HT1080 (cell line): ENCODE measurements around the gene YPEL3. TPM values are rescaled to one million over a fixed set of nuclear protein-coding genes. Genes with fewer than 3 reads are reported as not detected.
A peak's percentile ranks its signal among the peaks of the same experiment; 100 is the strongest.

ENCODE experiments used
- DNase-seq: peaks from one replicate; pipeline ENCODE4 v3.0.0-alpha.2; 2015; ENCODE audit warnings: low read depth
- total RNA-seq: library from RNA; depleted of rRNA; stranded (reverse); fragments of >200 nt; shearing (Covaris generic); gene quantifications from 2 replicates; pipeline ENCODE4 v1.2.3, GENCODE V29; 2014

YPEL3 gene
- total RNA-seq, 1 experiment from 2014 or later, result 0.48 TPM

DNA sequence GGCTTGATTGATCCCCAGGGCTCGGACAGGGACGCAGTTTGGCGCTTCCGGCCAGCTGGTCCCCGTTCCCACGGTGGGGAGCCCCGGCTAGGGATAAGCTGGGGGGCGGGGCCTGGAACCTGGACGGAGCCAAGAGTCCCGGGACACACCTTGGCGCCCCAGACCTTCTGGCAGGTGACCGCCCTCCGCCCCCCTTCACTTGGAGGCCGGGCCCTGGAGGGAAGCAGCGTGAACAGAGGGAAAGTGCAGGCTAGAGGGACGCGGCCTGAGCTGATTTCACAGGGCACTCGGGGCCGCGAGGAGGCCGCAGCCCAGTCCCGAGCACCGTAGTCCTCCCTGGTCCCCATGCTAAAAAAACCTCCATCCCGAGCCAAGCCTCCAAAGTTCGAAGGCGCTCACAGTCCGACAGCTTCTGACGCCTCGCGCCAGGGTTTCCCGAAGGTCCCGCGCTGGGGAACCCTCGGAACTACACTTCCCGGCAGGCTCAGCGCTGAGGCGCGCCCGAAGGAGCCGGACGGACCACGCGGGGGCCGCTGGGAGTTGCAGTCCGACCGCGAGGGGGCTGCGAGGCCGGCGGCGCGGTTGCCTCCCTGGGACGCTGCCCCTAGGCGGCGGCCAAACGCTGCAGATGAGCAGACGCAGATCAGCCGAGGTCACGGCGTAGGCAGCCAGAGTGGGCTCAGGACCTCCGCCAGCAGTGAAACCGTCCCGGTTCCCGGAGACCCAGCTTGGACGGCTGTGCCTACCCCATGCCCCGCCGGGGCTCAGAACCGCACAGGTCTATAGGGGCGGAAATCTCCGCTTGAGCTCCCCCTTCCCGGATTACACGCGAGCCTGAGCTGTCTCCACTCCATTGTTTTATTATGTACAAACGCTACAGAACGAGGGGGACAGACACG, 4.3 kb downstream of the YPEL3 start, which contains the start of gene TBX6:
Gene TBX6, minus strand, starts transcription at position 451 of the 899 bp plus-strand sequence. CDS start 731 bp downstream, outside the sequence.
- DNase-seq, result peak; percentile 90

GRCh38 chr16:30090610-30091331, 5.2 kb downstream of the YPEL3 start:
- no peak for DNase-seq

DNA sequence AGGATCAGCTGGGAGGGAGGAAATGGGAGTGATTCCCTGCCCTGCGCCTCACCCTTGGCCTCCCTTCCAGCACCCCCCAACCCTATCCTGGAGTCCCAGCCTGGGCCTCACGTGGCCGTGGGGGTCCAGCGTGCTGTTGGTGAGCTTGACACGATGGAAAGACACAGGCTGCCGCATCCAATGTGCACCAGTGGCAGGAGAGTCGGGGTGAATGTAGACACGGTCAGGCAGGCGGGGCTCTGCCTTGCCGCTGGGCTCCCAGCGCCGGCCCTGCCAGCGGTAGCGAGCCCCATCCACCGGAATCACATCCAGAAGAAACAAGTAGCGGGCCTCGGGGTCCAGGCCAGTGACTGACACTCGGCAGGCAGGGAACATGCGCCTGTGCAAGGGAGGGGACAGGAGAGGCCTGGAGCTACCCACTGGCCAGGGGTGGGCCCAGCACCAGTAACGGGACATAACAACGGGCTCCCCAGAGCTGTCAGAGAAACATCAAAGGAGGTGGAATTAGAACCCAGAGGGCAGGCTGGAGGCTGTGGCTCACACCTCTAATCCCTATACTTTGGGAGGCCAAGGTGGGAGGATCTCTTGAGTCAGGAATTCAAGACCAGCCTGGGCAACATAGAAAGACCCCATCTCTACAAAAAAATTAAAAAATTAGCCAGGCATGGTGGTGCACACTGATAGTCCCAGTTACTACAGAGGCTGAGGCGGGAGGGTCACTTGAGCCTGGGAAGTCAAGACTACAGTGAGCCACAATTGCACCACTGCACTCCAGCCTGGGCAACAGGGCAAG, 7.0 kb downstream of the YPEL3 start:
- DNase-seq, result no peak

DNA sequence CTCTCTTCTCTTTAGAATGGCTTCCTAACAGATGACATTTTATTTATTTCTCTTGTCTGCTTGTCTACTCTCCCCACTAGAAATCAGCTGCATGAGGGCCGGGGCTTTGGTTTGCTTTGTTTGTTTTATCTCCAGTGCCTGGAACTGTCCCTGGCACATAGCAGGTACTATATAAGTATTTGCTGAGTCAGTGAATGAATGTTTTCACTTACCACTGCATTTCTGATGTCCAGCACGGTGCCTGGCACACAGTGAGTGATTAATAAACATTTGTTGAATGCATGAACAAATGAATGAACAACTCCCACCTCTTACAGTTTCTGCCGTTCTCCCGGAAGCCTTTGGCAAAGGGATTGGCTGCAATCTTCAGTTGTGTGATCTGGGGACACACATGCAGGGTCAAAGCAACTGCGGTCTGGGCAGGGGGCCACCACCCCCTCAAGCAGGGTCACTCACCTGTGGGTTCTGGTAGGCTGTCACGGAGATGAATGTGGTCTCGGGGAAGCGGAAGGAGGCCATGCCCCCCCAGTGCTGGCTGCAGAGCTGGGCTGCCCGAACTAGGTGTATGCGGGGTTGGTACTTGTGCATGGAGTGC, 7.7 kb downstream of the YPEL3 start:
- DNase-seq, result no peak

DNA sequence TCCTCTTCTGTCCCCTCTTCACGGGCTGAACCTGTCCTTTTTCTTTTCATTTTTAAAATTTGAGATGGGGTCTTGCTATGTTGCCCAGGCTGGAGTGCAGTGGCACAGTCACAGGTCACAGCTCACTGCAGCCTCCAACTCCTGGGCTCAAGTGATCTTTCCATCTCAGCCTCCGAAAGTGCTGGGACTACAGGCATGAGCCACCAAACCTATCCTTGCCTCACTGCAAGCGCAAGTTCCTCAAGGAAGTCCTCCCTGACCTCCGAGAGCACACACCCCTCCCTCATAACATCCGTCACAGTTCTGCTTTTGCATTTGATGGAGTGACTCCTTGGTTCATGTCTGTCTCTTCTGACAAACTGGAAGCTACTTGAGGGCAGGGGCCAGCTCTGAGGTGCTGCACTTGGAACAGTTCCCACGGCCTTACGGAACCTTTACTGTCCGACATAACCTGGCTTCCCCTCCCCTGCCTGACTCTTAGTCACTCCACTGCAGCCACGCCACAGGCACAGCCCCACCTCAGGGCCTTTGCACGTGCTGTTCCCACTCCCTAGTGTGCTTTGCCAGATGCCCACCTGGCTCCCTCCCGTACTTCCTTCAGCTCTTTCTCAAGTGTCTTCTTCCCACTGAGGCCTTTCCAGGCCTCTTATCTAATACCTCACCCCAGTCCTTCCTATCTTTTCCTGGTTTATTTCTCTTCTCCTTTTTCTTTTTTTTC, 8.7 kb downstream of the YPEL3 start:
- no peak for DNase-seq

DNA sequence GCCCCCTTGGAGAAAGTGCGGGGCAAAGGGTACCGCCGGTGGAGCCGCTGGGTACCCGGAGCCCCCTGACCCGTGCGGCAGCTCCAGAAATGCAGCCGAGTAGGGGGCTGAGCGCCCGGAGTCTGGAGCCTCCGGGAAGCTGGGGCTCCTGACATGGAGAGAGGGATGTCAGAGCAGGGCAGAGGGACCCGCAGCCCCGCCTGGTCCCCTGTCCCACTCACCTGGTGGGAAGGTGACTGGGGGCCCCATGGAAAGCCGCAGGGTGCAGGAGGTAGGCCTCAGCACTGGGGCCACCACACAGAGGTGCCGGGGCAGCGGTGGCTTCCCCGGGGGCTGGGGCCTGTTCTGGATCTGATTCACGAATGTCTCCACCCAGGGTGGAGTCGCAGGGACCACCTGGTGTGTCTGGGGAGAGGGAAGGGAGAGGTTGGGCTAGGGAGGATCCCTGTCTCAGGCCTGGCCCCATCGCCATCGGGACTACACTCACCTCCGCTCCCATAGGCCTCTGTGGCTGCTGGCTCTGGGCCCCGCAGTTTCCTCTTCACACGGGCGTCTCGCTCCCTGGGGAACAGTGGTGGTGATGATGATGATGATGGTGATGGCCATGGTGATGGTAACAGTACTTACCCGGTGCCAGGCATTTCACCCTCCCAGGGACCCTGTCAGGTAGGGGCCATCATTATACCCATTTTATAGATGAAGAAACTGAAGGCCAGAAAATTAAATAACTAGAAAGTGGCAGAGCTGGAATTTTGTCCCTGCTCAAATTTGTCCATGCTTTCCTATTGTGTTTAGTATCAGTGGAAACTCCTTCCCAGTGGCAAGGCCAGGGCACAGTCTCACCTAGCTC, 9.5 kb downstream of the YPEL3 start:
- no peak for DNase-seq

- no peak for DNase-seq
Observed at GRCh38 chr16:30085820-30086219, 10.2 kb downstream of the YPEL3 start.

DNA sequence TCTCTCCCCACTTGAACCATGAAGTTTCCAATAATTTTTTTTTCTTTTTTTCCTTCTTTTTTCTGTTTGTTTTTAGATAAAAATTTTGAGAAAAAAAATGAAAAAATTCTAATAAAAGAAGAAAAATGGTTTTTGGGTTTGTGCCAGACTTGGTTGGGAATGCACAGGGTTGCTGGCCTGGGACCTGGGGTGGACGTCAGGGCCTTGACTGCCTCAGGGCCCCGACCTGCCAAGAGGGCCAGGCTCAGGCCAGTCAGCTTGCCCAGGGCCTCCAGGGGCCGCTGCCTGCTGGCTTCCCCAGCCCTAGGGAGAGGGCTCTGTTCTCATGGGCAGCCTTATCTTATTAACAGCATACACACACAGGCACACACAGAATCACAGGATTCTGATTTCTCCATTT, 10.8 kb downstream of the YPEL3 start:
- DNase-seq, result no peak

DNA sequence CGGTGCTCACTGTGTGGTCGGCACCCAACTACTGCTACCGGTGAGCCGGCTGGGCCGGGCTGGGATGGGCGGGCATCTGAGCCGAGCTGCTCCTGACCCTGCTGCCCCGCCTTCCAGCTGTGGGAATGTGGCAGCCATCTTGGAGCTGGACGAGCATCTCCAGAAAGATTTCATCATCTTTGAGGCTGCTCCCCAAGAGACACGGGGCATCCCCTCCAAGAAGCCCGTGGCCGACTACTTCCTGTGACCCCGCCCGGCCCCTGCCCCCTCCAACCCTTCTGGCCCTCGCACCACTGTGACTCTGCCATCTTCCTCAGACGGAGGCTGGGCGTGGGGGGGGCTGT, 11.2 kb downstream of the YPEL3 start:
- no peak for DNase-seq

- no peak for DNase-seq
Observed at GRCh38 chr16:30084096-30084815, 11.8 kb downstream of the YPEL3 start.

GRCh38 chr16:30083216-30084055, 12.6 kb downstream of the YPEL3 start:
- no peak for DNase-seq

- no peak for DNase-seq
Observed at GRCh38 chr16:30082545-30083090, 13.4 kb downstream of the YPEL3 start.

DNA sequence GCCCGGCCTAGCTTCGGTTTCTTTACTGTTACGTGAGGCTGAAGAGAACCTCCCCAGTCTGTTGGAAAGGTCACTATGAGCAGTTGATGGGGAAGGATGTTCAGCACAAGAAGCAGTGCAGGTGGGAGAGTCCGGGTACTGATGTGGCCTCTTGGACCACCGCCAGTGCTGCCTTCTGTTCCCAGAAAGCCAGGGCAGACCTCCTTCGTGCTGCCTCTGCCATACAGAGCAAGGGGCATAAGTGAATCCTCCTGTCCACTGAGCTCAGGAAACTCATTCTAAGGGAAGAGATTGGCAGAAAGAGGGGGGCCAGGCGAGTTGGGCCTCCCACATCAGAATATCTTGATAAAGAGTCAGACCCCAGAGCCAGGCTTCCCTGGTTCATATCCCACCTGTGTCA, 16.5 kb downstream of the YPEL3 start:
- no peak for DNase-seq

DNA sequence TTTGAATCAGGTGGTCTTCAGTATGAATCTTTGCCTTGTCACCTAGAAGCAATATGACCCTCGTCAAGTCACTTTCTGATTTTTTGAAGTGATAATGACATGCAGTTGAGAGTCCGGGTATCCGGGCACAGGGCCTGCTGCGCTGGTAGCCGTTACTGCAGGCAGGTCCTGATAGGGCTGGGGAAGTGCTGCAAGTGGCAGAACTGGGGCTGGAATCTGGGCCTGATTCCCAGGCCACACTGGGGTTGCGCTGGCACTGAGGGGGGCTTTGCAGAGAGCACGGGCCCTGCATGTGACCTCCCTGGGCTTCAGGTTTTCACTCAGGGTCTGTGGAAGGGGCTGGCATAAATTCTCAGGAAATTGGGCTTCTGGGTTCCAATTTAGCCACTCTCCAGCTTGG, 17.3 kb downstream of the YPEL3 start:
- no peak for DNase-seq

GRCh38 chr16:30077656-30078055, 18.4 kb downstream of the YPEL3 start:
- DNase-seq, result no peak

GRCh38 chr16:30076276-30076791, 19.7 kb downstream of the YPEL3 start:
- no peak for DNase-seq

GRCh38 chr16:30075503-30076275, 20.3 kb downstream of the YPEL3 start, which contains the start of gene PPP4C:
Gene PPP4C, plus strand, starts transcription at chr16:30075994. Its CDS starts 384 bp downstream, at chr16:30076378.
- DNase-seq, result peak; percentile 87
